Activated naive CD8-positive, alpha-beta T cell treated with anti-CD3 and anti-CD28 coated beads, Interleukin-2, amount 50 U/mL, for 24 hours (primary cell): ENCODE measurements around the gene CCL17.
"Not testable (repeated sequence)": the region's sequence is repeated elsewhere in the genome, so short reads cannot be mapped to it uniquely, and the experiment has no call there.

Source experiments
- ATAC-seq: fragments of 150-1000 bp; cut with Tn5 transposase; one replicate; pipeline ENCODE4 v1.10.0; 2021
- DNase-seq: peaks from one replicate; pipeline ENCODE4 v3.0.0; 2021
- H3K27ac Mint-ChIP-seq: one replicate; pipeline ENCODE4 v1.8.0; 2021; ENCODE audit warnings: mild to moderate bottlenecking, mixed read lengths
- H3K27me3 Mint-ChIP-seq: one replicate; pipeline ENCODE4 v1.8.0; 2021; ENCODE audit warnings: mixed read lengths
- H3K36me3 Mint-ChIP-seq: one replicate; pipeline ENCODE4 v1.8.0; 2021; ENCODE audit warnings: low read depth, mixed read lengths
- H3K4me1 Mint-ChIP-seq: one replicate; pipeline ENCODE4 v1.8.0; 2021; ENCODE audit warnings: mixed read lengths
- H3K4me3 Mint-ChIP-seq: one replicate; pipeline ENCODE4 v1.8.0; 2021; ENCODE audit warnings: mild to moderate bottlenecking, moderate library complexity, mixed read lengths
- H3K9me3 Mint-ChIP-seq: one replicate; pipeline ENCODE4 v1.8.0; 2021; ENCODE audit warnings: mixed read lengths

Gene CCL17

DNA sequence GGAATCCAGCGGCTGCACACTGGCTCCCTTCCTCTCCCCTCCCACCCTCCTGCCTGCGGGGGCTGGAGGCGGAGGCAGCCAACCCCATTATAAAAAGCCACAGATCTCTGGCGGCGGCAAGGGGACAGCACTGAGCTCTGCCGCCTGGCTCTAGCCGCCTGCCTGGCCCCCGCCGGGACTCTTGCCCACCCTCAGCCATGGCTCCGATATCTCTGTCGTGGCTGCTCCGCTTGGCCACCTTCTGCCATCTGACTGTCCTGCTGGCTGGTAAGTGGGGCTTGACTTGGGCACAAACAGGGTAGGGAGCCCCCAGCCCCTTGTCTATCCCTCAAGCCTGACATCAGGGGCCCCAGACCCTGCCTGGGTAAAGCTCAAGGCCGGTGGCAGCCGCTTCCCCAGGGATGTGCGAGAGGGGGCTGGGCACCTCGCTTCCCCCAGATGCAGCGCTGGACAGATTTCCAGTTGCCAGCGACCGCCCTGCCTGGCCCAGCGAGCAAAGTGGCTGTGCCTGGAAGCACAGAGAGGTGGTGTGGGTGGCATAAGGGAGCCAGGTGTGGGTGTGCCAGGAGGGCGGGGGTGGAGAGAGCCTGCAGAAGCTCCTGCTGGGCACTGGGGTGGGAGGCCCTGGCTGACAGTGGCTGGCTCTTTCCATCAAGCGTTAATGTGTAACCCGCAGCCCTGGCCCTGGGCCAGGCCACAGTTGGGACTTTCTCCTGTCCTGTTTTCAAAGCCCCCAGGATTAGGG is 32.0 kb upstream of the CCL17 start, which contains the start of gene CX3CL1:
TSS of gene CX3CL1 (plus strand) at position 119 of the 745 bp plus-strand sequence. CDS start at position 198, 79 bp downstream.
- Mint-ChIP-seq H3K4me1 (peaks cover 42% of the 10 kb centered on the region), H3K4me3 (no peak within 1 kb of the TSS), H3K27ac (peak within 1 kb of the TSS; percentile 14), H3K27me3 (peaks cover 7% of the 10 kb centered on the region), H3K36me3 (no peaks in the 10 kb centered on the region), H3K9me3 (no peaks in the 10 kb centered on the region)
- ATAC-seq = no peak
- no peak for DNase-seq

DNA sequence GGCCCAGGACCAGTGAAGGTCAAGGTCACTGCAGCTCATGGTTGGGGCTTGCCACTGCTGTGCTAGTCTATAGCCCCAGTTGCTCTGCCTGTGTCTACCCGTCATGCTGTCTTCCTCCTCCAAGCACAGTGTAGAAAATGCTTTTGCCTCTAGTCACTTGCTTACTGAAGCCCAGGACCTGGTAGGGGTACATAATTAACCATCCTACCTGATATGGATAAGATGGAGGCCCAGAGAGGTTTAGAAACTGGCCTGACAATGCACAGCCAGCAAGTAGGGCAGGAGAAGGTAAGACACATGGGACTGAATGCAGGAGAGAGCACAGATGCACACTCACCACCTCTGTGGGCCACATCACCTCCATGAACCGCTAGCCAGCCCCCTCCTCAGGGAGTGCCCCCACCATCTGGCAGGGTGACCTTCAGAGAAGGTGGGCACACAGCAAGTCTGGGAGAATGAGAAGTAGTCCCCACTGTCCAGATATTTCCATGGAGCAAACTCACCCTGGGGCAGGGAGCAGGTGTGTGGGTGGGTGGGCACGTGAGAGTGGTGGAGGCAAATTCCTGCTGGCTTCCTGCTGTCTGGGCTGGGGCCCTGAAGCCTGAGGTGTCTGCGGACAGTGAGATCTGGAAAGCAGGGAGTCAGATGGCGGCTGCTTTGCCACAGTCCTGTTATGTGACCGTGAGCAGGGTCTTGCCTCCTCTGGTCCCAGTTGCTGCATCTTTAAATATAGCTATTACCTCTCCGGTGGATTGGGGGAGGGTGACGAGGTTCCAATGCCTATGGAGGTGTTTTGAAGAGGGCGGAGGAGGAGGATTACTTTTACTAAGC is 31.2 kb upstream of the CCL17 start:
- Mint-ChIP-seq H3K4me1 (peaks cover 50% of the 10 kb centered on the region), H3K27me3 (peaks cover 5% of the 10 kb centered on the region), H3K4me3 (no peak overlapping the region), H3K27ac (peak overlapping the region; percentile 14), H3K36me3 (no peaks in the 10 kb centered on the region), H3K9me3 (no peaks in the 10 kb centered on the region)
- DNase-seq = no peak
- ATAC-seq = no peak

DNA sequence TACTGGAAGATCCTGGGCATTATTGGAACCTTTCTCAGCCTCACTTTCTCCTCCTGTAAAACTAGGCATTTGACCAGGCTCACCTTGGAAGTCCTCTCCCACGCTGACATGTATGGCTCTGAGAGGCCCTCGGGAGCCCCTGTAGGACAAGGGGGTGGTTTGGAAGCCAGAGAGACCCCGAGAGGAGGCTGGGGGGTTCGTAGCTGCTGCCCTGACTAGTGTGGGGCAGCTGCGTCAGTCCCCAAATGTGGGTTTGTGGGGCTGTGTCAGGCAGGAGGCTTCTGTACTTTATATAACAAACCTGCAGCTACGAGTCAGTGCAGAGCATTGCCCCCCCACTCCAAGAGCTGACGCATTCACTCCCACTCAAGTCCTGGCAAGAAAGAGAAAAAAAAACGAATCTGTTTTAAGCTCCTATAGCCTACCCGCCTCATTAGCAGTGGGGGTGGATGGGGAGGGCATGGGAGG is 30.5 kb upstream of the CCL17 start:
- Mint-ChIP-seq H3K9me3 (no peaks in the 10 kb centered on the region), H3K4me1 (peaks cover 54% of the 10 kb centered on the region), H3K27ac (no peak overlapping the region), H3K4me3 (no peak overlapping the region), H3K27me3 (peaks cover 5% of the 10 kb centered on the region), H3K36me3 (no peaks in the 10 kb centered on the region)
- DNase-seq = peak; percentile 44
- ATAC-seq = peak; percentile 9

DNA sequence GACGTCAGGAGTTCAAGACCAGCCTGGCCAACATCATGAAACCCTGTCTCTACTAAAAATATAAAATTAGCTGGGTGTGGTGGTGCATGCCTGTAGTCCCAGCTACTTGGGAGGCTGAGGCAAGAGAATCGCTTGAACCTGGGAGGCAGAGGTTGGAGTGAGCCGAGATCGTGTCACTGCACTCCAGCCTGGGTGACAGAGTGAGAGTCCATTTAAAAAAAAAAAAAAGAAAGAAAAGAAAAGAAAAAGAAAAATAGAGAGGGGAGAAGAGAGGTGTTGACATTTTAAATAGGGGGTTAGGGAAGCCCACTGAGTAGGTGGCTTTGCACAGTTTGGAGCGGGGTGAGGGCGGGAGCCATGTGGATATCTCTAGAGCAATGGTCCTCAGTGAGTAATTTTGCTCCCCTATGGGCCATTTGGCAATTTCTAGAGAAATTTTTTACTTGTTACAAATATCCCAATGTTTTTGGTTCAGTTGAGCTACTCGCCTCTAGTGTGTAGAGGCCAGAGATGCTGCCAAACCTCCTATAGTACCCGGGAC is 29.6 kb upstream of the CCL17 start:
- not testable (repeated sequence) for H3K9me3 Mint-ChIP-seq, H3K27me3 Mint-ChIP-seq, H3K4me3 Mint-ChIP-seq, DNase-seq, ATAC-seq, H3K36me3 Mint-ChIP-seq, H3K27ac Mint-ChIP-seq
- H3K4me1 Mint-ChIP-seq = peaks cover 54% of the 10 kb centered on the region

DNA sequence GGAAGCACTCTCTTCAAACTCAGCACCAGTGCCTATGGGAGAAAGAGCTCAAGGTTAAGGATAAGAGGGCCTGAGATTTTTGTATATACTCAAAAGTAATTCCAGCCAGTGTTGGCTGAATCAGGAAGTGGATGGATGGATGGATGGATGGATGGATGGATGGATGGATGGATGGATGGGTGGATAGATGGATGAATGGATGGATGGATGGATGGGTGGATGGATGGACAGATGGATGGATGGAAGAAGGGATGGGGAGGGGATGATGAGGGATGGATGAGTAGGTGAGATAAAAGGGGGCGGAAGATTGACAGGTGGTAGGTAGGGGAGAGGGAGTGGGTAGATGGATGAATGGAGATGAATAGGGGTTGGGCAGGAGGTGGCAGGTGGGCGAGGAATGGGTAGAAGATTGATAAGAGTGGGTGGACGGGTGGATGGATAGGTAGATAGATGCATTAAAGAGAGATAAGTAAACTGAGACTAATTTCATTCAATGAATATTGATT is 28.2 kb upstream of the CCL17 start:
- Mint-ChIP-seq H3K27me3 (no peaks in the 10 kb centered on the region), H3K4me1 (peaks cover 61% of the 10 kb centered on the region), H3K27ac (peak overlapping the region; percentile 20), H3K9me3 (no peaks in the 10 kb centered on the region), H3K4me3 (no peak overlapping the region), H3K36me3 (no peaks in the 10 kb centered on the region)
- ATAC-seq (no peak), DNase-seq (no peak)

DNA sequence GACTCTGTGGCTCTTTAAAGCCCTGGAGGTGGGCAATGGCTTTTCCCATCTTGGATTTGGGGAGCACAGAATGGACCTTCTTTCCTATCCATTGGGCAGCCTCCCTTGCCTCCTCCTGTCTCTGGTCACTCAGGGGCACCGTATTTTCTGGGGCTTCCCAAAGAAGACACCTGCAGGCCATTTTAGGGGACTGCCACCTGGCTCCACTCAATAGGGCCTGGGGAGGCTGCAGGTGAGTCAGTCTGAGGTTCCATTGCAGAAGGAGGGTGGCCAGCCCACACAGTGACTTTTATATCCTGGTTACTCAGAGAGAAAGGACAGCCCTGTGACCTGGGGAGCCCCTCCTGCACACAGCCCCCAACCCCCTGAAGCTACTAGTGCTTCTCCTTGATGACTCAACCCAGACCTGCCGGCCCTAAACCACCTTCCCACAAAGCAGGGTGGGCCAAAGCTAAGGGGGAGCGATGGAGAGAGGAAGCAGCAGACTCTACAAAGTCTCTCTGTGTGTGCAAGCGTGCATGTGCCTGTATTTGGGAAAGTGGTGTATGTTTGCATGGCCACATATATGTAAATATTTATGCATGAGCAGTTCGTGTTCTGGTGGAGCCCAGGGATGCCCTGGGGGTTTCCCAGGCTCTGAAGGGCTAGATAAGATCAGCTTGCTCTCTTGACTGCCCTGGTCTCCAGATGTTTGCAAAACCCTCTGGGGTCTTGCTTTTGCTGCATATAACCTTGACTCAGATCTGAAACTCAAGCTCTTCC is 27.3 kb upstream of the CCL17 start:
- peaks cover 67% of the 10 kb centered on the region for H3K4me1 Mint-ChIP-seq
- peak; percentile 91 for ATAC-seq
- DNase-seq = peak; percentile 73
- H3K4me3 Mint-ChIP-seq = no peak overlapping the region
- H3K9me3 Mint-ChIP-seq = no peaks in the 10 kb centered on the region
- H3K27ac Mint-ChIP-seq = peak overlapping the region; percentile 74
- no peaks in the 10 kb centered on the region for H3K27me3 Mint-ChIP-seq
- no peaks in the 10 kb centered on the region for H3K36me3 Mint-ChIP-seq

DNA sequence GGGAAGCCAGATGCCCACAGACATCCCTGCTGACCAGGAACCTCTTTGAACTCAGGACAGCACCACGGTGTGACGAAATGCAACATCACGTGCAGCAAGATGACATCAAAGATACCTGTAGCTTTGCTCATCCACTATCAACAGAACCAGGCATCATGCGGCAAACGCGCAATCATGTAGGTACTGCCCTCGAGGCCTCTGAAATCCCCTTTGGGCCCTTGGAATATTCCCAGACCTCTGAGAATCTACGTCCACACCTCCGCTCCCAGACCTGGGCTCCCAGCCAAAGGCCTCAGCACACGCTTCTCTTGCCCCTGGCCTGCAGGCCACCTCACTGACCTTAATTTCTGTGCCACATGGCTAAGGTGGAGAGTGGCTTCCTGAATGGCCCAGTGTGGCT is 25.0 kb upstream of the CCL17 start:
- DNase-seq (no peak), ATAC-seq (no peak)
- Mint-ChIP-seq H3K36me3 (no peaks in the 10 kb centered on the region), H3K27ac (no peak overlapping the region), H3K4me1 (peaks cover 57% of the 10 kb centered on the region), H3K4me3 (no peak overlapping the region), H3K27me3 (no peaks in the 10 kb centered on the region), H3K9me3 (no peaks in the 10 kb centered on the region)

DNA sequence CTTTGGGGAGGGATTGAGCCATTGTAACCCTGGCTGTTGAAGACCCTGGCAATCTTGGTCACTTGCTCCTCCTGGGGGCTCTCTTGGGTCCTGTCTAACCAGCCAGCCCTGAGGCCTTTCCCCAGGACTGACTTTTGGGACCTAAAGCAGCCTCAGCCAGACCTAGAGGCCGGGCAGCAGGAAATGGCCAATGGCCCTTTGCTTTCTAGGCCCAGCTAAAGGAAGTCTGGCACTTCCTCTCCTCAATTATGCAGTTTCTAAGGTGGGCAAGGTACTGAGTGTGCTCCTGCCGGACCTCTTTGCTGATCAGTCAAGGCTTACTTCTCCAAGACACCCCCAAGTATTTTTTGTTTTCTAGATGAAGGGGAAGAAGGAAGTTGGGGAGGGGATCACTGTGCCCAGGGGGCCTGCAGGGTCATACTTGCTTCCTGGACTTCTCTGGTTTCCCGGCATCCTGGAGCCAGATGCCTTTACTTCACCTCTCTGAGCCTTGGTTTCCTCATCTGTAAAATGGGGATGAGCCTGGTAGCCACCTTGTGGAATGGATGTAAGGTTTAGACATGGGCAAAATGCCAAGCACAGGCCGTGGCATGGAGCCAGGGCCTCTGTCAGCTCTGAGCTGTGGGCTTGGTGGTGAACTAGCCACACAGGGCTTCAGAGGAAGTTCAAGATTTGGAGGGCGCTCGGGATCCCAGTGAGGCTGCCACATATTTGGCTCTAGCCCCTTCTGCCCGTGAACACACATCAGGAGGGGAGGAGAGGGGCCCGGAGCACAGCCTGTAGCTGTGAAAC is 23.7 kb upstream of the CCL17 start:
- ATAC-seq (no peak), DNase-seq (peak; percentile 40)
- Mint-ChIP-seq H3K4me1 (peaks cover 49% of the 10 kb centered on the region), H3K36me3 (no peaks in the 10 kb centered on the region), H3K27ac (no peak overlapping the region), H3K27me3 (no peaks in the 10 kb centered on the region), H3K4me3 (no peak overlapping the region), H3K9me3 (no peaks in the 10 kb centered on the region)

DNA sequence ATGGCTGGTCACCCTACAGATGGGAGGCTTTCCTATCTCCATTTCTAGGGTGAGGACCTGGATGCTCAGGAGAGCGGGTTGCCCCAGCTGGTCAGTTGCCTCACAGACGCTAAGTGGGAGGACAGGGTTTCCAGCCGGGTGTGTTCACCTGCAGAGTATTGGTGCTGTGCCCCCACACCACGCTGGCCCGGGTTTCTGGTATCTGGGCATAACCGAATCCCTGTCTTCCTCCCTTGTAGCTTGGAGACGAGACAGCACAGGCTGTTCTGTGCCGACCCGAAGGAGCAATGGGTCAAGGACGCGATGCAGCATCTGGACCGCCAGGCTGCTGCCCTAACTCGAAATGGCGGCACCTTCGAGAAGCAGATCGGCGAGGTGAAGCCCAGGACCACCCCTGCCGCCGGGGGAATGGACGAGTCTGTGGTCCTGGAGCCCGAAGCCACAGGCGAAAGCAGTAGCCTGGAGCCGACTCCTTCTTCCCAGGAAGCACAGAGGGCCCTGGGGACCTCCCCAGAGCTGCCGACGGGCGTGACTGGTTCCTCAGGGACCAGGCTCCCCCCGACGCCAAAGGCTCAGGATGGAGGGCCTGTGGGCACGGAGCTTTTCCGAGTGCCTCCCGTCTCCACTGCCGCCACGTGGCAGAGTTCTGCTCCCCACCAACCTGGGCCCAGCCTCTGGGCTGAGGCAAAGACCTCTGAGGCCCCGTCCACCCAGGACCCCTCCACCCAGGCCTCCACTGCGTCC is 22.6 kb upstream of the CCL17 start:
- Mint-ChIP-seq H3K9me3 (no peaks in the 10 kb centered on the region), H3K27me3 (peaks cover 3% of the 10 kb centered on the region), H3K36me3 (no peaks in the 10 kb centered on the region), H3K27ac (no peak overlapping the region), H3K4me3 (no peak overlapping the region), H3K4me1 (peaks cover 43% of the 10 kb centered on the region)
- DNase-seq (no peak), ATAC-seq (no peak)

DNA sequence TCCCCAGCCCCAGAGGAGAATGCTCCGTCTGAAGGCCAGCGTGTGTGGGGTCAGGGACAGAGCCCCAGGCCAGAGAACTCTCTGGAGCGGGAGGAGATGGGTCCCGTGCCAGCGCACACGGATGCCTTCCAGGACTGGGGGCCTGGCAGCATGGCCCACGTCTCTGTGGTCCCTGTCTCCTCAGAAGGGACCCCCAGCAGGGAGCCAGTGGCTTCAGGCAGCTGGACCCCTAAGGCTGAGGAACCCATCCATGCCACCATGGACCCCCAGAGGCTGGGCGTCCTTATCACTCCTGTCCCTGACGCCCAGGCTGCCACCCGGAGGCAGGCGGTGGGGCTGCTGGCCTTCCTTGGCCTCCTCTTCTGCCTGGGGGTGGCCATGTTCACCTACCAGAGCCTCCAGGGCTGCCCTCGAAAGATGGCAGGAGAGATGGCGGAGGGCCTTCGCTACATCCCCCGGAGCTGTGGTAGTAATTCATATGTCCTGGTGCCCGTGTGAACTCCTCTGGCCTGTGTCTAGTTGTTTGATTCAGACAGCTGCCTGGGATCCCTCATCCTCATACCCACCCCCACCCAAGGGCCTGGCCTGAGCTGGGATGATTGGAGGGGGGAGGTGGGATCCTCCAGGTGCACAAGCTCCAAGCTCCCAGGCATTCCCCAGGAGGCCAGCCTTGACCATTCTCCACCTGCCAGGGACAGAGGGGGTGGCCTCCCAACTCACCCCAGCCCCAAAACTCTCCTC is 21.9 kb upstream of the CCL17 start:
- no peak for ATAC-seq
- no peak for DNase-seq
- peaks cover 36% of the 10 kb centered on the region for H3K4me1 Mint-ChIP-seq
- H3K36me3 Mint-ChIP-seq = no peaks in the 10 kb centered on the region
- no peak overlapping the region for H3K4me3 Mint-ChIP-seq
- H3K9me3 Mint-ChIP-seq = no peaks in the 10 kb centered on the region
- H3K27me3 Mint-ChIP-seq = peaks cover 3% of the 10 kb centered on the region
- H3K27ac Mint-ChIP-seq = no peak overlapping the region

DNA sequence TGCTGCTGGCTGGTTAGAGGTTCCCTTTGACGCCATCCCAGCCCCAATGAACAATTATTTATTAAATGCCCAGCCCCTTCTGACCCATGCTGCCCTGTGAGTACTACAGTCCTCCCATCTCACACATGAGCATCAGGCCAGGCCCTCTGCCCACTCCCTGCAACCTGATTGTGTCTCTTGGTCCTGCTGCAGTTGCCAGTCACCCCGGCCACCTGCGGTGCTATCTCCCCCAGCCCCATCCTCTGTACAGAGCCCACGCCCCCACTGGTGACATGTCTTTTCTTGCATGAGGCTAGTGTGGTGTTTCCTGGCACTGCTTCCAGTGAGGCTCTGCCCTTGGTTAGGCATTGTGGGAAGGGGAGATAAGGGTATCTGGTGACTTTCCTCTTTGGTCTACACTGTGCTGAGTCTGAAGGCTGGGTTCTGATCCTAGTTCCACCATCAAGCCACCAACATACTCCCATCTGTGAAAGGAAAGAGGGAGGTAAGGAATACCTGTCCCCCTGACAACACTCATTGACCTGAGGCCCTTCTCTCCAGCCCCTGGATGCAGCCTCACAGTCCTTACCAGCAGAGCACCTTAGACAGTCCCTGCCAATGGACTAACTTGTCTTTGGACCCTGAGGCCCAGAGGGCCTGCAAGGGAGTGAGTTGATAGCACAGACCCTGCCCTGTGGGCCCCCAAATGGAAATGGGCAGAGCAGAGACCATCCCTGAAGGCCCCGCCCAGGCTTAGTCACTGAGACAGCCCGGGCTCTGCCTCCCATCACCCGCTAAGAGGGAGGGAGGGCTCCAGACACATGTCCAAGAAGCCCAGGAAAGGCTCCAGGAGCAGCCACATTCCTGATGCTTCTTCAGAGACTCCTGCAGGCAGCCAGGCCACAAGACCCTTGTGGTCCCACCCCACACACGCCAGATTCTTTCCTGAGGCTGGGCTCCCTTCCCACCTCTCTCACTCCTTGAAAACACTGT is 21.0 kb upstream of the CCL17 start:
- Mint-ChIP-seq H3K4me1 (peaks cover 32% of the 10 kb centered on the region), H3K9me3 (no peaks in the 10 kb centered on the region), H3K4me3 (no peak overlapping the region), H3K36me3 (no peaks in the 10 kb centered on the region), H3K27ac (no peak overlapping the region), H3K27me3 (peaks cover 7% of the 10 kb centered on the region)
- DNase-seq (no peak), ATAC-seq (no peak)
